ENCODE data around the gene KLHL12.

DNA sequence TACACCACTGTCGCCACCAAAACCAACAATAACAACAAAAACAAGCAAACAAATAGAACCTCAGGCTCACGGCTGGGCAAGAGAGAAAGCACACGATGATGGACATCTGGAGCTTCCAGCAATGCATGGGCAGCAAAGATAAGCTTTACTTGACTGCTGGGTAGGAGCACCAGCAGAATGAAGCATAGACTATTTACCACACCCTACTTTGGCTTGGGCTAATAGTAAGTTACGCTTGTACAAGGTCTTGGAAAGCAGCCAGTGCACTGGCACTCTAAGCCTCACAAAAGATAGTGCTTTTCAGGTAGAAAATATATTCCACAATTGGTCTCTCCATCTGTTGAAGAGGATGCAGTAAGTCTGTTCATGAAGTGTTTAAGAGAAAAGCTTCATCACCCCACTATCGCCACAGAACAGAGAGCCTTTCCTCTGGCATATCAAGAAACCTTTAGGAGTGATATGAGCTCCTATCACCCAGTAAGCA is 17.4 kb upstream of the KLHL12 start:
- TF ChIP-seq, protein P1, sequence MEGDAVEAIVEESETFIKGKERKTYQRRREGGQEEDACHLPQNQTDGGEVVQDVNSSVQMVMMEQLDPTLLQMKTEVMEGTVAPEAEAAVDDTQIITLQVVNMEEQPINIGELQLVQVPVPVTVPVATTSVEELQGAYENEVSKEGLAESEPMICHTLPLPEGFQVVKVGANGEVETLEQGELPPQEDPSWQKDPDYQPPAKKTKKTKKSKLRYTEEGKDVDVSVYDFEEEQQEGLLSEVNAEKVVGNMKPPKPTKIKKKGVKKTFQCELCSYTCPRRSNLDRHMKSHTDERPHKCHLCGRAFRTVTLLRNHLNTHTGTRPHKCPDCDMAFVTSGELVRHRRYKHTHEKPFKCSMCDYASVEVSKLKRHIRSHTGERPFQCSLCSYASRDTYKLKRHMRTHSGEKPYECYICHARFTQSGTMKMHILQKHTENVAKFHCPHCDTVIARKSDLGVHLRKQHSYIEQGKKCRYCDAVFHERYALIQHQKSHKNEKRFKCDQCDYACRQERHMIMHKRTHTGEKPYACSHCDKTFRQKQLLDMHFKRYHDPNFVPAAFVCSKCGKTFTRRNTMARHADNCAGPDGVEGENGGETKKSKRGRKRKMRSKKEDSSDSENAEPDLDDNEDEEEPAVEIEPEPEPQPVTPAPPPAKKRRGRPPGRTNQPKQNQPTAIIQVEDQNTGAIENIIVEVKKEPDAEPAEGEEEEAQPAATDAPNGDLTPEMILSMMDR (IDR thresholded peaks at IDR 0.05), result no peak
- no peak for TF ChIP-seq POLR2A (IDR thresholded peaks at IDR 0.05)

Measured in tibial nerve (tissue), 3 donors.